ENCODE measurements around the gene TNFRSF11A.

The TNFRSF11A gene

DNA sequence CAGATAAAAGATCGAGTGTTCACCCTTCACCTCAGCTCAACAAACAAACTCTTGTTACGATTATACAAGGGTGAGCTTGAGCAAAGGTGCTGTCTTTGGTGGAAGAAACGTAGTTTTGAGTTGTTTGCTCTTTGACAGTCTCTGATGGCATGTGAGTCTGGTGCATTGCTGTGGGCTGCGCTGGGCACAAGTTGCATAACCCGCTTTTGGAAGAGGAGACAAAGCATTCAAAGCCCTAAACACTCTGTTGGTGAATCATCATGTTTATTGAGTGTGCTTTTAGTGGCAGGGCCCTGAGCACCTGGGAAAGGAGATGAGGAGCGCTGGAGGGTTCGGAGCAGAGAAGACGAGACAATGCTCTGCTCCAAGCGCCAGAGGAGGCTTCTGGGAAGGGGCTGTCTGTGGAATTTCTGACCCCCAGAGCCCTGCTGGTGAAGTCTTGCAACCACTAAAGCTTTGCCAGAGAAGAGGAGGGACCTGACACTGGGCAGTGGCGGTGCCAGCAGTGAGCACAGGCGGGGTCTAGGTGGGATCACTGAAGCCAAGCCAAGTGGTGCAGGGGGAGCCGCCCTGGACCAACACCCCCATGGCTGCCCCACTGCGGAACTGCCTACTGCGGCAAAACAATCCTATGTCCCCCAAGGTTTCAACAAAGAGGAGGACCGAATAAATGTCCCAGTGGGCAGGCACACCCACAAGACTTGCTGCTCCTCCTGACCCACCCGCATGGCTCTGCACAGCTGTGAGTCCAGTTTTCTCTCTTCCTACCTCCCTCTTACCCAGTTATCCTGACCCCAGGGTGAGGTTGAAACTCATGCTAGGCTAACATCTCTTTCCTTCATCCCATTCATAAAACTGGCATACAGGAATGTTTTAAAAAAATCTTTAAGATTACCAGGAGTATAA is 64.0 kb downstream of the TNFRSF11A start:
- no peak for TF ChIP-seq GATA1 (IDR thresholded peaks at IDR 0.05; ENCODE audit: low read depth, low read length)
- TF ChIP-seq POLR2A (IDR thresholded peaks at IDR 0.05; ENCODE audit: low read length), result no peak
- no peak for DNase-seq

DNA sequence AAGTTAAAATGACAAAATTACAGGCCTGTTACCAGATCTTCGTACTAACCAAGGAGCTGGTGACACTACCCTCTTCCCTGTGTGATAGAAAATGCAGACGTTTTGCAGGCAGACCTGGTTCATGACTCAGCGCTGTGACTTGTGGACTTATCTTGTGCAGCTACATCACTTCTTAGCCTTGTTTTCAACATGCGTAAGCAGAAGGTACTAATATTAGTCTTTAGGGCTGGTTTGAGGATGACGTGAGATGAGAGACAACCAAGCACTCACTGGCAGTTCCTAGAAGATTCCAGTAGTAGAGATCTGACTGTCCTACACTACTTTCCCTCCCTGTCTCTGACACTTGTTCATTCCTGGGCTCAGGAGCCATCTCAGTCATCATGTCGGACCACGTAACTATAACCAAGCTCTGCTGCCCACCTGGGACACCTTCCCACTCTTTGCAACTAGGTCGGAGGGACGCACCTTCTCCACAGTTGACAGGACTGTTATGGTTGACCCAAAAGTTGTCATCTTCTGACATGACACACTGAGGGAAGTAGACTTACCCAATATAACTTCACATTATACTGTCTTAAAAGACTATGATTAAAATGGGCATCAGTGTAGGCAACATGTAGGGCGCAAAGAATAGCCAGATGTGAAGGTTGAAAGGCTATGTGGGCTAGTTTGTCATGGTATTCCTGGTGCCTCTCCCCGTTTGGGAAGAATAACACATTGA is 64.8 kb downstream of the TNFRSF11A start:
- peak; percentile 11 to 45 for DNase-seq

DNA sequence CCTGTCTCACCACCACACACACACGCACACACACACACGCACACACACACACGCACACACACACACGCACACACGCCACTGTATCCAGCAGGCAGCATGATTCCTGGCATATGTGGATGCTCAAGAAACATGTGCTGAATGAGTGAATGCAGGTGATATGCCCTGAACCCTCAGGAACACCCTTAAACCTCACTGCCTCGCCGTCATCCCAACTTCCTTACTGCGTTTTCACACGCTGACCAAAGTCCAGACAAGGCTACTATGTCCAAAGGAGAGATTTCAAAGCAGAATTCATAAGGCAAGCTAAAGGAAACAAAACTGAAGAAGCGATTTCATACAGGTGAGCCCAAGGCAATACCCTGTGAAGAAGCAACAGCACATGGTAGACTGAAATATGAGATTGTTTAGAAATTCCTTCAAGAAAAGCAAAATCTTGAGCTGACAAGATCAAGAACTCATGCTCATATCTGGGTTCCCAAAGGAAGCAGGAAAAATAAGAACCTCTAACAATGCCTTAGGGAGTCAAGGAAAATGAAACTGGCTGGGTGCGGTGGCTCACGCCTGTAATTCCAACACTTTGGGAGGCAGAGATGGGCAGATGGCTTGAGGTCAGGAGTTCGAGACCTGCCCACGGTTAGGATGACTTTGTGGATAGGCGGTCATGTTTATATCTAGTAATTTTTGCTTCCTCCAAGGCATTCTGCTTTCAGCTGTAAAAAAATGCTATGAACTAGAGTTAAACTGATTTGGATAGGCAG is 69.1 kb downstream of the TNFRSF11A start:
- no peak for DNase-seq
- TF ChIP-seq GATA1 (IDR thresholded peaks at IDR 0.05; ENCODE audit: low read depth, low read length), result no peak
- no peak for TF ChIP-seq POLR2A (IDR thresholded peaks at IDR 0.05; ENCODE audit: low read length)

More for the DNA sequence above, 64.8 kb downstream of the TNFRSF11A start:
- no peak for TF ChIP-seq POLR2A (IDR thresholded peaks at IDR 0.05; ENCODE audit: low read length)
- TF ChIP-seq GATA1 (IDR thresholded peaks at IDR 0.05; ENCODE audit: low read depth, low read length), result no peak

DNA sequence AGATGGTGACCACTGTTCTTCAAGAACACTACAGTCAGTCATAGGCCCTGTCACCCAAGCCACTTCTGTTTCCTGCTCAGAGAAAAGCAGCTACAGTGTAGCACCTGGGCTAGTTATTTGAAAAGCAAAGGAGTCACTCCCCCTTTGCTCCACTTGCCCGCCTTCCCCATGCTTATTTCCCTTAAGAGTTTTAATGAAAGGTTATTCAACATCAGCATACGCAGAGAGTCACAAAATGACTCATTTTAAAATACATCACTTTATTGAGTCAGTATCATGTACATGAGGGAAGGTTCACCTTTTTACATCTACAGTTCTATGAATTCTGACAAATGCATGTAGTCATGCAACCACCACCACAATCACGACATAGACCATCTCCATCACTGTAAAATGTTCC is 71.3 kb downstream of the TNFRSF11A start:
- DNase-seq, result no peak
- TF ChIP-seq POLR2A (IDR thresholded peaks at IDR 0.05; ENCODE audit: low read length) (no peak), GATA1 (IDR thresholded peaks at IDR 0.05; ENCODE audit: low read depth, low read length) (no peak)

DNA sequence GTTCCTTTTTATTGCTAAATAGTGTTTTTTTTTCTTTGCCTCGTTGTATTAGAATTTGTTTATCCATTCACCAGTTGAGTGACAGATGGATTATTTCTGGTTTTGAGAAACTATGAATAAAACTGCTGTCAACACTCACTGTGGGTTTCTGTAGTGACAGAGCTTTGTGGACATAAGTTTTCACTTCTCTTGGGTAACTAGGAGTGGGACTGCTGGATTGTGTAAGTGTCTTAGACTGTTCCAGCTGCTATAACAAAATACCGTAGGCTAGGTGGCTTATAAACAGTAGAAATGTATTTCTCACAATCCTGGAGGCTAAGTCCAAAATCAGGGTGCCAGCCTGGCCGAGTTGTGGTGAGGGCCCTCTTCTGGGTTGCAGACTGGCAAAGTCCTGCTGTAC is 71.9 kb downstream of the TNFRSF11A start:
- no peak for DNase-seq
- TF ChIP-seq POLR2A (IDR thresholded peaks at IDR 0.05; ENCODE audit: low read length), result no peak
- no peak for TF ChIP-seq GATA1 (IDR thresholded peaks at IDR 0.05; ENCODE audit: low read depth, low read length)

DNA sequence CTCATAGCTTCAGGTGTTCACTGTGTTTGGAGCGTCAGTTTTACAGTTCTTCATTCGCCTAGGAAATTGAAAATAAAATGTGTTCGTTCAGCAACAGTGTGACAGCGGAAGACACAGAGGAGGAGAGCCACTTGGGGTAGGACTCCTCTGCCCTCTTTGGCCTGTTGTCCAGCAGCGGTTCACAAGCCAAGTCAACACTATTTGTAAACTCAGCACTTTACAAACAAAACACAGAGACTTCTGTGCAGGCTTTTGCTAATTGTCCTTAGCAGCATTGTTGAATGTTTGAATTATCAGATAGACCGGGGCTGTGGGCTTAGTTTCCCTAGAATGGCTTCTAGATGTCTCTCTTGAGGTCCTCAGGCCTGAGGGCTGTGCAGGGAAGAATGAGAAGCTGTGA is 73.2 kb downstream of the TNFRSF11A start:
- TF ChIP-seq POLR2A (IDR thresholded peaks at IDR 0.05; ENCODE audit: low read length) (no peak), GATA1 (IDR thresholded peaks at IDR 0.05; ENCODE audit: low read depth, low read length) (no peak)
- no peak for DNase-seq

DNA sequence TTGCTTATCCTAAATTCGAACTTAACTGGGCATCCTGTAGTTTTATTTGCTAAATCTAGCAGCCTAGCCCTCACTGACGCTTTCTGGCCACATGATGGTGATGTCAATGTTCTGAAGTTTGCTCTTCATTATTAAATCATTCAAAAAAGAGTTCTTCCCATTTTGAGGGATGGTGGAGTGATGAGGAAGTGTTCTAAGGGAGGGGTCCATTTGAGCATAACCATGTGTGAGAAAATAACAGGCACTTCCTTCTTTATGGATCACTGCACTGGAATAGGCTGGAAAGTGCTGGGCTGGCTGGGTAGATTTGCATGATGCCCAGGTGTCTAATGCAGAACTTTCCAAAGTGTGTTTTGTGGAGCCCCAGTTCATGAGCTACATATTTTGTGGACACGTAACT is 74.2 kb downstream of the TNFRSF11A start:
- DNase-seq, result no peak
- TF ChIP-seq GATA1 (IDR thresholded peaks at IDR 0.05; ENCODE audit: low read depth, low read length) (no peak), POLR2A (IDR thresholded peaks at IDR 0.05; ENCODE audit: low read length) (no peak)

- no peak for DNase-seq
- TF ChIP-seq GATA1 (IDR thresholded peaks at IDR 0.05; ENCODE audit: low read depth, low read length), result no peak
- no peak for TF ChIP-seq POLR2A (IDR thresholded peaks at IDR 0.05; ENCODE audit: low read length)
Measured at GRCh38 chr18:62399781-62400308, 74.7 kb downstream of the TNFRSF11A start.

DNA sequence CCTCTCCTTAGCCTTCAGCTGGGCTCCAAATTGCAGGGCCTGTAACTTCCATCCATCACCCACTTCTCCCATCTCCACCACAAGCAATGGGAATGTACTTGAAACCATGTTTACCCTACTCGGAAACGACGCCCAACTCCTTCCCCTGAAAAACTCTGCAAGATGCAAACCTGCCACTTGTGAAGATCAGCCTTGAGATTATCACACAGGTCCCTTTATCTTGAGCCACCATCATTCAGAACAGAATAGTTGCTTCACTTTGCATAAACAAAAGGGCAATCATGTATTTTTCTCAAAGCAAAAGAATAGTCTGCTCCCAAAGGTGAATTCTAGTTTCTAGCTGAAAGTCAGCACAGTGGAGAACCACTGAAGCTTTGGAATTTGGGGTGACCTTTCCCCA is 75.8 kb downstream of the TNFRSF11A start:
- DNase-seq, result no peak
- TF ChIP-seq GATA1 (IDR thresholded peaks at IDR 0.05; ENCODE audit: low read depth, low read length), result no peak
- TF ChIP-seq POLR2A (IDR thresholded peaks at IDR 0.05; ENCODE audit: low read length), result no peak

- peak; percentile 14 to 28 for DNase-seq
- TF ChIP-seq POLR2A (IDR thresholded peaks at IDR 0.05; ENCODE audit: low read length), result no peak
- TF ChIP-seq GATA1 (IDR thresholded peaks at IDR 0.05; ENCODE audit: low read depth, low read length), result no peak
Measured at GRCh38 chr18:62402342-62402948, 77.3 kb downstream of the TNFRSF11A start.

DNA sequence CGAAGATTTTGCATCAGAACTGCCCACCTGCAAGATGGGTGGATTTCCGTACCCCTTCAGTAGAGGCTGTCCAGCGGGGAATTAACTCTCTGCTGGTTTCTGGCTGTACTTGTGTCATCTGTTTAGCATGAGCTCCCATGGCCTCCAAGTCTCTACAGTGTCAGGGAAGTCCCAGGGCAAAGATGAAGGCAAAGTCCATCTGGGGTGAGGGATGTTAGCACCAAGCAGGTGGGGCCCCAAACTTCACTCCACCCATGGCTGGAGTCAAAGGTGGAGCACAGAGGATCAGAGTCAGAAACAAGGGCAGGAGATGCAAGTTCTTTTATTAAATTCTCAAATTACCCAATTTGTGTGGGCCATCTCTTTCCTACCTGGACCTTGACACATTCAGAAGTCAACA is 78.0 kb downstream of the TNFRSF11A start:
- TF ChIP-seq POLR2A (IDR thresholded peaks at IDR 0.05; ENCODE audit: low read length) (no peak), GATA1 (IDR thresholded peaks at IDR 0.05; ENCODE audit: low read depth, low read length) (no peak)
- DNase-seq, result no peak

DNA sequence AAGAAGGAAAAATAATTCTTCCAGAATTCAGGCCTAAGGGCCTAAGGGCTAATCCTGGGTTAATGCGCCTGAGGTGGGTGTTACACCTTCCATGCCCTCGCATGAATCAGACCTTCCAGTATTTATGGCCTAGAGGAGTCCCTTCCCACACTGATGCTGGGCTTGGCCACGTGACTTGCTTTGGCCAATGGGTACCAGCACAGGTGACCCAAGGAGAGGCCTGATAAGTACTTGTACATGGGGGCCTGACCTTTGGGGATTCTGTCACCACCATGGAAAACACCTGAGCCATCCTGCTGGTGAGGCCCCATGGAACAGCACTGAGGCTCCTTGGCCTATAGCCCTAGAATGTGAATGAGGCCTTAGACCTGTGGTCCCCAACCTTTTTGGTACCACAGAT is 79.8 kb downstream of the TNFRSF11A start:
- no peak for DNase-seq
- TF ChIP-seq POLR2A (IDR thresholded peaks at IDR 0.05; ENCODE audit: low read length), result no peak
- TF ChIP-seq GATA1 (IDR thresholded peaks at IDR 0.05; ENCODE audit: low read depth, low read length), result no peak

- TF ChIP-seq POLR2A (IDR thresholded peaks at IDR 0.05; ENCODE audit: low read length) (no peak), GATA1 (IDR thresholded peaks at IDR 0.05; ENCODE audit: low read depth, low read length) (no peak)
- no peak for DNase-seq
Measured at GRCh38 chr18:62407660-62408059, 82.5 kb downstream of the TNFRSF11A start.
